PC-9 (cell line): ENCODE measurements around the gene SRA1. TPM values are rescaled to one million over a fixed set of nuclear protein-coding genes. Genes with fewer than 3 reads are reported as not detected.

Experiments
- BruUV-seq: library from RNA; stranded (reverse); fragments of 400-500 nt; replicated peaks from 2 replicates; lab custom pipeline; 2021; lab: Mats Ljungman, UMichigan
- CTCF ChIA-PET: fragments of 300-600 bp; sonication (Branson Sonifier 250); formaldehyde crosslinking; loops from one replicate; lab custom pipeline; 2022; ENCODE audit warnings: antibody characterized with exemption; lab: Charles Lee
- POLR2A ChIA-PET: fragments of 300-600 bp; sonication (Branson Sonifier 250); formaldehyde crosslinking; loops from one replicate; lab custom pipeline; 2022; ENCODE audit warnings: antibody characterized with exemption; ENCODE audit not compliant: unreplicated experiment; lab: Charles Lee
- DNase-seq, 2 experiments: peaks; one replicate each; pipeline versions ENCODE4 v3.0.0 to v3.0.0-alpha.2; 2015 to 2022; ENCODE audit warnings: mixed read lengths in 1 of 2
- H2AFZ ChIP-seq: fragments of 200-600 bp; sonication (generic); 2 replicates; pipeline ENCODE4 v1.8.1; 2017; ENCODE audit warnings: antibody characterized with exemption
- H3F3A ChIP-seq: fragments of 200-600 bp; sonication (generic); 2 replicates; pipeline ENCODE4 v1.8.1; 2017; ENCODE audit warnings: antibody characterized with exemption, mild to moderate bottlenecking, low read depth; ENCODE audit not compliant: insufficient read depth
- H3K27ac ChIP-seq: fragments of 200-600 bp; sonication (generic); 2 replicates; pipeline ENCODE4 v1.6.1; 2016; ENCODE audit warnings: mixed run types
- H3K27me3 ChIP-seq: fragments of 200-600 bp; sonication (generic); 2 replicates; pipeline ENCODE4 v1.6.1; 2016; ENCODE audit warnings: low read depth, mixed run types; ENCODE audit not compliant: insufficient read depth
- H3K36me3 ChIP-seq: fragments of 200-600 bp; sonication (generic); 2 replicates; pipeline ENCODE4 v1.6.1; 2016; ENCODE audit warnings: low read depth, mixed run types
- H3K4me1 ChIP-seq: fragments of 200-600 bp; sonication (generic); replicated peaks from 2 replicates; pipeline ENCODE4 v1.6.1; 2016; ENCODE audit warnings: mixed run types; ENCODE audit not compliant: insufficient read depth
- H3K4me2 ChIP-seq: fragments of 200-600 bp; sonication (generic); 2 replicates; pipeline ENCODE4 v1.6.1; 2017; ENCODE audit warnings: mixed run types
- H3K4me3 ChIP-seq: fragments of 200-600 bp; sonication (generic); 2 replicates; pipeline ENCODE4 v1.6.1; 2016; ENCODE audit warnings: mixed run types
- H3K79me2 ChIP-seq: fragments of 200-600 bp; sonication (generic); 2 replicates; pipeline ENCODE4 v1.6.1; 2017; ENCODE audit warnings: low read depth, mixed run types
- H3K9me2 ChIP-seq: fragments of 200-600 bp; sonication (generic); 2 replicates; pipeline ENCODE4 v1.8.1; 2017; ENCODE audit warnings: mild to moderate bottlenecking; ENCODE audit not compliant: insufficient read depth
- H3K9me3 ChIP-seq: fragments of 200-600 bp; sonication (generic); 2 replicates; pipeline ENCODE4 v1.8.1; 2016; ENCODE audit warnings: low read depth; ENCODE audit not compliant: insufficient read depth
- H4K20me1 ChIP-seq: fragments of 200-600 bp; sonication (generic); 2 replicates; pipeline ENCODE4 v1.8.1; 2017; ENCODE audit not compliant: insufficient read depth
- EZH2 ChIP-seq: fragments of 200-600 bp; sonication (generic); IDR thresholded peaks from 2 replicates; pipeline ENCODE4 v1.8.0; 2017; ENCODE audit warnings: antibody characterized with exemption, low read depth
- intact Hi-C: fragments of 100-400 bp; cut with micrococcal nuclease; formaldehyde crosslinking; loops from one replicate; pipeline ENCODE4 v1.10.0; 2022; ENCODE audit not compliant: unreplicated experiment
- microRNA-seq: library from miRNA; unstranded; fragments of <30 nt; microRNA quantifications from one replicate; pipeline ENCODE4 v1.2.0, GENCODE V29; 2021; ENCODE audit warnings: borderline number of aligned reads, borderline replicate concordance
- total RNA-seq: library from RNA; stranded (reverse); gene quantifications from 2 replicates; pipeline ENCODE4 v1.2.3, GENCODE V29; 2021
- TF ChIP-seq, protein P1 (sequence below): fragments of 200-600 bp; sonication (generic); conservative IDR thresholded peaks from 2 replicates; pipeline ENCODE4 v1.6.1; 2017; ENCODE audit warnings: mixed run types, antibody characterized with exemption, mild to moderate bottlenecking, moderate library complexity

Gene SRA1
- total RNA-seq, 1 experiment from 2014 or later, result 36.1 TPM

- ChIA-PET POLR2A (no interaction called here), CTCF (no interaction called here)
- no peak overlapping the region for H2AFZ ChIP-seq
- H3K4me2 ChIP-seq, result no peak overlapping the region
- H3K4me1 ChIP-seq, result no peaks in the 10 kb centered on the region
- H3F3A ChIP-seq, result peaks cover 25% of the 10 kb centered on the region
- TF ChIP-seq EZH2, result no peak
- TF ChIP-seq, protein P1, sequence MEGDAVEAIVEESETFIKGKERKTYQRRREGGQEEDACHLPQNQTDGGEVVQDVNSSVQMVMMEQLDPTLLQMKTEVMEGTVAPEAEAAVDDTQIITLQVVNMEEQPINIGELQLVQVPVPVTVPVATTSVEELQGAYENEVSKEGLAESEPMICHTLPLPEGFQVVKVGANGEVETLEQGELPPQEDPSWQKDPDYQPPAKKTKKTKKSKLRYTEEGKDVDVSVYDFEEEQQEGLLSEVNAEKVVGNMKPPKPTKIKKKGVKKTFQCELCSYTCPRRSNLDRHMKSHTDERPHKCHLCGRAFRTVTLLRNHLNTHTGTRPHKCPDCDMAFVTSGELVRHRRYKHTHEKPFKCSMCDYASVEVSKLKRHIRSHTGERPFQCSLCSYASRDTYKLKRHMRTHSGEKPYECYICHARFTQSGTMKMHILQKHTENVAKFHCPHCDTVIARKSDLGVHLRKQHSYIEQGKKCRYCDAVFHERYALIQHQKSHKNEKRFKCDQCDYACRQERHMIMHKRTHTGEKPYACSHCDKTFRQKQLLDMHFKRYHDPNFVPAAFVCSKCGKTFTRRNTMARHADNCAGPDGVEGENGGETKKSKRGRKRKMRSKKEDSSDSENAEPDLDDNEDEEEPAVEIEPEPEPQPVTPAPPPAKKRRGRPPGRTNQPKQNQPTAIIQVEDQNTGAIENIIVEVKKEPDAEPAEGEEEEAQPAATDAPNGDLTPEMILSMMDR, result no peak
- intact Hi-C loops, result no loop called here
- no peaks in the 10 kb centered on the region for H3K27me3 ChIP-seq
- H3K27ac ChIP-seq, result no peak overlapping the region
- no peaks in the 10 kb centered on the region for H3K79me2 ChIP-seq
- H4K20me1 ChIP-seq, result peaks cover 3% of the 10 kb centered on the region; the same call in 1 of the 2 replicates
- no peaks in the 10 kb centered on the region for H3K9me3 ChIP-seq
- no peak overlapping the region for H3K4me3 ChIP-seq
- BruUV-seq, result no TSS peak
- H3K36me3 ChIP-seq, result peaks cover 27% of the 10 kb centered on the region
- DNase-seq, result no peak
- H3K9me2 ChIP-seq, result no peaks in the 10 kb centered on the region
Measured at GRCh38 chr5:140502834-140503233, 54.4 kb downstream of the SRA1 start.

Small RNA genes within 50 kb of the gene (microRNA-seq; reads per million reads assigned to microRNA genes)
- not detected for gene MIR6831

Other genes with a start within 250 kb of the SRA1 start
- gene HBEGF, start 210.9 kb downstream of the SRA1 start, total RNA-seq, result 8.5 and 9.0 TPM in 2 replicates
- 0.20 and 0.53 TPM in 2 replicates for gene SLC4A9, start 197.3 kb downstream of the SRA1 start, total RNA-seq
- gene ANKHD1, start 155.6 kb downstream of the SRA1 start, total RNA-seq, result 90.7 and 109 TPM in 2 replicates
- 4.8 and 5.6 TPM in 2 replicates for gene EIF4EBP3, start 9.8 kb downstream of the SRA1 start, total RNA-seq
- 23.4 and 26.0 TPM in 2 replicates for gene APBB3, start 7.1 kb upstream of the SRA1 start, total RNA-seq
- 44.2 and 66.2 TPM in 2 replicates for gene SLC35A4, start 7.4 kb upstream of the SRA1 start, total RNA-seq
- gene CD14, start 75.7 kb upstream of the SRA1 start, total RNA-seq, result 0.35 and 0.81 TPM in 2 replicates
- 12.1 and 25.2 TPM in 2 replicates for gene TMCO6, start 82.0 kb upstream of the SRA1 start, total RNA-seq
- gene NDUFA2, start 90.2 kb upstream of the SRA1 start, total RNA-seq, result 69.7 and 72.7 TPM in 2 replicates
- 74.2 and 86.7 TPM in 2 replicates for gene IK, start 90.4 kb upstream of the SRA1 start, total RNA-seq
- 37.9 and 39.2 TPM in 2 replicates for gene WDR55, start 107.4 kb upstream of the SRA1 start, total RNA-seq
- 1.2 and 2.0 TPM in 2 replicates for gene DND1, start 116.1 kb upstream of the SRA1 start, total RNA-seq
- gene HARS1, start 133.9 kb upstream of the SRA1 start, total RNA-seq, result 52.0 and 64.3 TPM in 2 replicates
- gene HARS2, start 134.0 kb upstream of the SRA1 start, total RNA-seq, result 28.8 and 31.1 TPM in 2 replicates
- 53.5 and 60.1 TPM in 2 replicates for gene ZMAT2, start 143.0 kb upstream of the SRA1 start, total RNA-seq
- gene PCDHA1, start 228.7 kb upstream of the SRA1 start, total RNA-seq, result not detected in 2 replicates
- not detected in 2 replicates for gene PCDHA2, start 237.4 kb upstream of the SRA1 start, total RNA-seq
- gene PCDHA3, start 243.6 kb upstream of the SRA1 start, total RNA-seq, result not detected in 2 replicates
- gene PCDHA4, start 249.6 kb upstream of the SRA1 start, total RNA-seq, result not detected in 2 replicates